GM18909 (cell line): ENCODE results near the gene OR3A3.
"Not testable (repeated sequence)": the region's sequence is repeated elsewhere in the genome, so short reads cannot be mapped to it uniquely, and the experiment has no call there.

Experiments used
- ATAC-seq: cut with Tn5 transposase; IDR thresholded peaks from one replicate; pipeline ENCODE4 v1.9.1; 2021; ENCODE audit warnings: mild to moderate bottlenecking; ENCODE audit not compliant: unreplicated experiment, poor library complexity

Gene OR3A3

GRCh38 chr17:3411070-3411469, at the start of gene OR3A3:
TSS of gene OR3A3 (plus strand) at chr17:3411370.
- no peak for ATAC-seq

- ATAC-seq: not testable (repeated sequence)
These were observed 40.0 kb upstream of the OR3A3 start for GRCh38 chr17:3371167-3371566.

- no peak for ATAC-seq
These were observed 32.8 kb upstream of the OR3A3 start for GRCh38 chr17:3378321-3378720.

- no peak for ATAC-seq
These were observed 29.2 kb upstream of the OR3A3 start for GRCh38 chr17:3381957-3382356.

- no peak for ATAC-seq
These were observed 25.0 kb upstream of the OR3A3 start, which contains the start of gene OR3A2 for GRCh38 chr17:3385869-3386816. TSS of gene OR3A2 (minus strand) at chr17:3386308.

GRCh38 chr17:3389791-3390190, 21.4 kb upstream of the OR3A3 start:
- no peak for ATAC-seq

- not testable (repeated sequence) for ATAC-seq
These were observed 13.4 kb upstream of the OR3A3 start for GRCh38 chr17:3397801-3398200.

- no peak for ATAC-seq
These were observed 12.9 kb upstream of the OR3A3 start, which contains the start of gene OR1E1 for GRCh38 chr17:3398310-3398709. TSS of gene OR1E1 (minus strand) at chr17:3398410. CDS start at chr17:3398410, 0 bp downstream.

- ATAC-seq: no peak
These were observed 11.1 kb upstream of the OR3A3 start for GRCh38 chr17:3400055-3400454.

GRCh38 chr17:3401786-3402185, 9.4 kb upstream of the OR3A3 start:
- no peak for ATAC-seq

- not testable (repeated sequence) for ATAC-seq
These were observed 7.3 kb upstream of the OR3A3 start for GRCh38 chr17:3403856-3404255.

- not testable (repeated sequence) for ATAC-seq
These were observed 1.0 kb downstream of the OR3A3 start for GRCh38 chr17:3412216-3412615.

GRCh38 chr17:3415610-3416009, 4.4 kb downstream of the OR3A3 start:
- no peak for ATAC-seq

- no peak for ATAC-seq
These were observed 7.1 kb downstream of the OR3A3 start for GRCh38 chr17:3418222-3418621.

- ATAC-seq: not testable (repeated sequence)
These were observed 22.0 kb downstream of the OR3A3 start for GRCh38 chr17:3433215-3433614.

GRCh38 chr17:3433741-3434140, 22.6 kb downstream of the OR3A3 start, which contains the start of gene OR1E2:
TSS of gene OR1E2 (minus strand) at chr17:3433841. CDS start at chr17:3433841, 0 bp downstream.
- ATAC-seq: no peak

GRCh38 chr17:3438368-3438767, 27.2 kb downstream of the OR3A3 start:
- ATAC-seq: no peak

GRCh38 chr17:3440451-3440850, 29.3 kb downstream of the OR3A3 start:
- ATAC-seq: no peak

GRCh38 chr17:3447625-3448024, 36.5 kb downstream of the OR3A3 start:
- ATAC-seq: no peak

- no peak for ATAC-seq
These were observed 37.0 kb downstream of the OR3A3 start for GRCh38 chr17:3448059-3448665.

- ATAC-seq: not testable (repeated sequence)
These were observed 55.2 kb downstream of the OR3A3 start for GRCh38 chr17:3466355-3466754.
